GM10266 (cell line): ENCODE measurements around the gene APOL2.

Experiments
- DNase-seq: peaks from one replicate; pipeline ENCODE4 v3.0.0; 2012; ENCODE audit errors: extremely low spot score
- CTCF ChIP-seq: IDR thresholded peaks from 2 replicates; pipeline ENCODE4 v1.5.1; 2012; ENCODE audit warnings: mild to moderate bottlenecking, low read depth; ENCODE audit not compliant: control insufficient read depth, insufficient read depth; ENCODE audit errors: missing control alignments

APOL2 gene

GRCh38 chr22:36249160-36249559 is 9.8 kb upstream of the APOL2 start:
- TF ChIP-seq CTCF = no peak
- DNase-seq = no peak

DNA sequence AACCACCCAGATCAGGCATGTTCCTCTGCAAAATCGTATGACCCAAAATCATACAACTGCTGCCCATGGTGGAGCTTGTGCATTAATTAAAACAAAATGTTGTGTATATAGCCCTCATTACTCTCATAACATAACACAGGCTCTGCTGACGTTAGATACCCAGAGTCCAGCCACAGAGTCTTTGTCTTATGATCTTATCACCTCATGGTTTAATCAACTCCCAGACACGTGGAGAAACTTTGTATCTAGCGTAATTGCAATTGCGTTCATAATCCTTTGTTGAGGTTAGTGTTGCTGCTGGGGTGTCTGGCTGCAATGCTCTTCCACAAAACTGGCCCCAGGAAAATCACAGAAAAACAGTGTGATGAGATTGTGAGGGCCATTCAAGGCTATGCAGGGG is 8.6 kb upstream of the APOL2 start:
- no peak for TF ChIP-seq CTCF
- no peak for DNase-seq

DNA sequence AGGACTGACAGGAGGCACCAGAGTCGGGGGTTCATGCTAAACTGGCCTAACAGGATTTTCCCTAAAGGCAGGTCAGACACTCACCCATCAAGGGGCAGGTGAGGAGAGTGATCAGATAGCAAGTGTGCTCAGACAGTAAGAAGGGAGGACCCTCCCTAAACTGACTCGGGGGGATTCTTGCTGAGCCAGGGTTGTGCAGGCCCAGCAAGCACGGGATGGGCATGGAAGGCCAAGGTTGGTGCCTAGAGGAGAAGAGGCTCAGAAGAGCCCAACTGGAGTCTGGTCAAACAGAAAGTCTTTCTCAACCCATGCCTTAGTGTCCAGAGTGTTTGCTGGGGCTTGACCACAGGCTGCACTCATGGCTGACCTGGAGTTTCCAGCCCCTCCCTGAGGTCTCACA is 7.4 kb upstream of the APOL2 start:
- no peak for TF ChIP-seq CTCF
- DNase-seq = no peak

DNA sequence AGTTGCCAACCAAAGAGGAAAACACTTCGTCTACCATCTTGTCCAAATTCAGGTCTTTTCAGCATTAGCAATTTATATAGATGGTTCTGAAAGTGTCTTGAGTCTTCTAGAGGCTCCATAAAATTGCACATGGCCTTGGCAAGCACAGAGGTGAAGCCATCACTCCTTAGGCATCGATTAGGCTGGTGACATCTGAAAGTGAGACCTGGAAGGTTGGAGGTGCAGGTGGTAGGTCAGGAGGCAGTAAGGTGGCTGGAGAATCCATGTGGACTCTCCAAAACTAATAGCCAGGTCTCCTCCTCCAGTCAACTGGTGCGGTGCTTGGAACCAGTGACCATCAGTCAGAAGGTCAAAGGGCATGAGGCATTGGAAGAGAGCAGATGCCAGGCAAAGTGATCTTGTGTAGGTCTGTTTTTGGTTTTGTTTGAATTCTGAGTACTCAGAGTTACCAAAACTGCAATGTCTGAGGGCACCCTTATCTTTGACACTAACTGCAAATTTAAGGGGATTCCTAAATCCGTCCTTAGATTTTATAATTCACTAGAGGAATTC is 6.6 kb upstream of the APOL2 start:
- no peak for DNase-seq
- no peak for TF ChIP-seq CTCF

DNA sequence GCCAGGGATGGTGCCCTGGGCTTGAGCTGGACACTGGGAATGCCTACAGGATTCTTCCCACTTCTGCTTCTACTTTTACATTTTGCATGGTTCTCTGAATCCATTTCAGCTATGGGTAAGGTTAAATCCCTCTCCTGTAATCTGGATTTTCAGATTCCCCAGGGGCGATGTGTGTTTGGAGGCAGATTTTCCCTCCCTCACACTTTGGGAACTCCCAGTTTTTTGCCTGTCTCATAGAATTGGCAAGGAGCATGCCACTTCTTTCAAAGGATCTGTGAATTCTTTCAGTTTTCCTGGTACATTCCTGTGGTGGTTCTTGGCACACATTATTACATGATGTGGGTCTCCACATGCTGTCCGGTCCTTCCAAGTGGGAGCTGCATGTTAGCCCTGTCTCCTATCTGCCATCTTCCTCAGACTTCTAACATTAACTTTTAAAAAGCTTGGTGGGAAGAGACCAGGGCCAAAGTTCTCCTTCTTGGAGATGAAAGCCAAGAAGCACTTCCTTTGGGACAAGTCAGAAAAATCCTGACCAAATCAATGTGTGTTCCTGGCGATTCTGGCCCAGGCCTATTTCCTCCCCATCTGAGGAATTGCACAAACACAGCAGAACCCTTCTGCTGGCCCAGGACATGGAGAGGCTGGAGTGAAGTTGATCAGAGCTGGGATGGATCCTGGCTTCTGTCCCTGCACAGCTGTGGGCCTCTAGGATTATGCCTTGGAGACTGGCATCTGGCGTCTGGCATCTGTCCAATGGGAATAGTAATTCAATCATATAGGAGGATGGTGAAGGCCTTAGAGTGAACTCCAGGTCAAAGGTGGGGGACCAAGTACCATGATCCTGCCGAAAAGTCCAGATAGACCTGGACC is 5.4 kb upstream of the APOL2 start:
- no peak for DNase-seq
- no peak for TF ChIP-seq CTCF

DNA sequence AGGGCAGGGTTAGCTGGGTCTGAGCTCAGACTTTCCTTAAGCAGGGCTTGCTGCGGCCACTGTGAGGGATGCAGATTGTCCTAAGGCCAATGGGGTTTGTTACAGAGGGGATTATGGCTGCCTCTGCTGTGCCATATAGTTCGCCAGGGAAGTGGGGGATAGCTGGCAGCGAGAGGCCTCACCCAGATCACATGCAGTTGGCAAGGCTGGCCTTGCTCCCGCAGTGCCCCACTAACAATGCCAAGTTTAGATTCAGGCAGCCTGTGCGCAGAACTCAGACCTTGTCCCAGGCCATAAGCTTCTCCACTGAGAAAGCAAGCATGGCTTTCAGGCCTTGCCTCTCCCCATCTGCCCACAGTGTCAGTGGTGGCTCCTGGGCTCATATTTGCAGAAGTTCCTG is 4.7 kb upstream of the APOL2 start:
- DNase-seq = no peak
- no peak for TF ChIP-seq CTCF

DNA sequence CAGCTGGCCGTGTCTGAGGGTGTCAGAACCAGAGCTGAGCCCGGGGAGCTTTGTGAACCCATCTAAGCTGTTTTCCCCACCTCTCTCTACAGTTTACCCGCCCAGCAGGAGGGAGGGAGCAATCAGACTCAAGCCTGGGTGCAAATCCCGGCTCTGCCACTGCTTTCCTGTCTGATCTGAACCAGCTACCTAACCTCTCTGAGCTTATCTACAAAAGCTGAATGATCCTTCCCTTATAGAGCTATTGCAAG is 252 bp downstream of the APOL2 start:
- no peak for TF ChIP-seq CTCF
- no peak for DNase-seq
